ENCODE measurements around the gene ITGAL. TPM values are rescaled to one million over a fixed set of nuclear protein-coding genes. Genes with fewer than 3 reads are reported as not detected.

ITGAL gene
- total and polyA plus RNA-seq, 2 of the 8 experiments (the other 6 are each of a cell fraction or from before 2014, with no cell fraction given) = not detected

DNA sequence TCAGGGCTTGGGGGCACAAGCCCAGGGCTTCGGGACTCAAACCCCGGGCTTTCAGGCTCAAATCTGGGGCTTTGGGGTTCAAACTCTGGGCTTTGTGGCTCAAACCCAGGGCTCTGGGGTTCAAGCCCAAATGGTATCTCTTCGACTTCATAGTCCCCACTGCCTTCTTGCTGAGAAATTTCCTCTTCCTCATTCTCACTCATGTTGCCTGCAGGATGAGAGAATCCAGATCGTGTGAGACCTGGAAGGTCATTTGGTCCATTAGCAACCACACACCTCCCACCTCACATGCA is 53.2 kb downstream of the ITGAL start:
- H2AFZ ChIP-seq (ENCODE audit: low read length) = no peak overlapping the region
- H3K23ac ChIP-seq (ENCODE audit: insufficient read length) = no peak overlapping the region
- H4K20me1 ChIP-seq (replicated peaks in 1 of 2; ENCODE audit: control insufficient read depth in 1 of 2, insufficient read depth in 2 of 2, low read length in 2 of 2) = peaks cover 0 to 6% of the 10 kb centered on the region in 2 experiments
- no peaks in the 10 kb centered on the region for H3K9me3 ChIP-seq (ENCODE audit: insufficient read depth in 2 of 2, low read depth in 1 of 2, low read length in 1 of 2)
- peak overlapping the region; percentile 61; the same call in 1 of the 2 replicates for H2BK15ac ChIP-seq (ENCODE audit: low read length)
- no peak overlapping the region for H2AK5ac ChIP-seq (ENCODE audit: low read depth, low read length)
- H3K27ac ChIP-seq (ENCODE audit: low read depth, low read length) = no peak overlapping the region
- no peaks in the 10 kb centered on the region for H3K27me3 ChIP-seq (replicated peaks in 1 of 4; ENCODE audit: control insufficient read depth in 3 of 4, extremely low read depth in 1 of 4, insufficient read depth in 3 of 4, low read length in 3 of 4)
- no peak overlapping the region for H3K14ac ChIP-seq (ENCODE audit: insufficient read length)
- H3K4me3 ChIP-seq (ENCODE audit: extremely low read depth in 1 of 4, insufficient read depth in 2 of 4, low read depth in 3 of 4, low read length in 4 of 4) = peak overlapping the region; percentile 71 to 99 (median 94)
- no peak overlapping the region for H2BK5ac ChIP-seq (ENCODE audit: low read depth, low read length)
- H2BK20ac ChIP-seq (ENCODE audit: low read length) = no peak overlapping the region
- H3K4me2 ChIP-seq (ENCODE audit: insufficient read depth in 1 of 2, low read depth in 2 of 2, low read length in 2 of 2) = peak overlapping the region; percentile 79 to 89
- POLR2A ChIA-PET (ENCODE audit: partially characterized antibody) = interaction anchor here (1.3 to 5.7 kb wide), 7 partner anchors 10 to 60 kb away, joined by 3 to 48 read pairs (median 10); partner anchors contain the start of genes ZNF688, ZNF747, ZNF764 and ZNF785
- H3K9ac ChIP-seq (replicated peaks in 1 of 4; ENCODE audit: extremely low read depth in 1 of 4, low read depth in 3 of 4, low read length in 3 of 4) = peak overlapping the region in 1 of 4 experiments; percentile 42; a peak in 2 of 7 replicates
- CTCF ChIA-PET (ENCODE audit: partially characterized antibody) = interaction anchor here (1.3 to 2.1 kb wide), 5 partner anchors 9 to 96 kb away, joined by 4 to 11 read pairs (median 5); partner anchors contain the start of genes DCTPP1 and ZNF747
- no peak overlapping the region for H3K4ac ChIP-seq (replicated peaks; ENCODE audit: insufficient read length, low read depth, low read length)
- H4K8ac ChIP-seq (ENCODE audit: extremely low read depth, insufficient read depth, low read length) = peak overlapping the region; percentile 82; the same call in 1 of the 2 replicates
- no peak overlapping the region for H2BK12ac ChIP-seq (ENCODE audit: low read depth, low read length)
- DNase-seq (ENCODE audit: low read depth in 1 of 2, low spot score in 2 of 2) (no peak), FAIRE-seq (no peak)
- no peaks in the 10 kb centered on the region for H3K79me2 ChIP-seq (ENCODE audit: control insufficient read depth in 1 of 2, insufficient read depth in 2 of 2, low read length in 2 of 2)
- H3K36me3 ChIP-seq (ENCODE audit: control insufficient read depth in 2 of 4, insufficient read depth in 4 of 4, low read length in 3 of 4) = peaks cover 0 to 11% (median 2%) of the 10 kb centered on the region in 4 experiments; a peak in 1 of 8 replicates
- H3K23me2 ChIP-seq (ENCODE audit: low read depth, low read length) = peaks cover 2% of the 10 kb centered on the region; the same call in 1 of the 2 replicates
- 71% methylated on average over 4 of the region's 4 CpGs; no CpG with 5 or more reads in 1 of the 2 experiments for WGBS, 2 experiments (ENCODE audit: extremely low coverage in 1 of 2, insufficient coverage in 1 of 2, insufficient read length in 1 of 2, insufficient replicate concordance in 2 of 2, low coverage in 1 of 2, low lambda C conversion rate in 2 of 2, missing lambda C conversion rate in 1 of 2)
- peaks cover 2% of the 10 kb centered on the region; the same call in 1 of the 2 replicates for H3K79me1 ChIP-seq (ENCODE audit: low read depth, low read length)
- H3K18ac ChIP-seq (ENCODE audit: extremely low read depth, low read length) = no peak overlapping the region
- no peak overlapping the region for H4K91ac ChIP-seq (replicated peaks; ENCODE audit: insufficient read length, low read length)
- H3K56ac ChIP-seq (replicated peaks; ENCODE audit: insufficient read length, low read depth, low read length) = no peak overlapping the region
- H3K4me1 ChIP-seq (replicated peaks in 1 of 4; ENCODE audit: control insufficient read depth in 3 of 4, insufficient read depth in 4 of 4, low read length in 3 of 4) = peaks cover 3 to 6% (median 6%) of the 10 kb centered on the region in 4 experiments; a peak in 6 of 7 replicates
- H4K5ac ChIP-seq (ENCODE audit: insufficient read length, low read depth, low read length) = peak overlapping the region; percentile 47
- no peak overlapping the region for H2BK120ac ChIP-seq (replicated peaks; ENCODE audit: low read depth, low read length)
- no peak for TF ChIP-seq SRF (IDR thresholded peaks at IDR 0.05; ENCODE audit: low read depth, low read length)
- peak; percentile 92 for TF ChIP-seq SAP30 (IDR thresholded peaks at IDR 0.05; ENCODE audit: insufficient read depth, insufficient replicate concordance, low read length)
- no peak for TF ChIP-seq ZNF274 (IDR thresholded peaks at IDR 0.05; ENCODE audit: borderline replicate concordance, extremely low read depth, low read length)
- no peak for TF ChIP-seq NRF1 (IDR thresholded peaks at IDR 0.05; ENCODE audit: low read depth, low read length)
- no peak for TF ChIP-seq POLR2AphosphoS5 (IDR thresholded peaks at IDR 0.05; ENCODE audit: low read depth, low read length)
- no peak for TF ChIP-seq TAF7 (optimal IDR thresholded peaks at IDR 0.05; ENCODE audit: borderline replicate concordance, low read depth, low read length)
- no peak for TF ChIP-seq SIRT6 (IDR thresholded peaks at IDR 0.05; ENCODE audit: low read length)
- TF ChIP-seq GTF2F1 (IDR thresholded peaks at IDR 0.05; ENCODE audit: borderline replicate concordance, low read depth, low read length) = no peak
- TF ChIP-seq GABPA (IDR thresholded peaks at IDR 0.05; ENCODE audit: borderline replicate concordance, insufficient read depth, low read length) = no peak
- TF ChIP-seq RAD21 (IDR thresholded peaks at IDR 0.05 in 1 of 2, conservative IDR thresholded peaks at IDR 0.05 in 1 of 2; ENCODE audit: low read depth in 2 of 2, low read length in 2 of 2) = 0 out of 4 replicates have a peak, but pooled peaks of 1 of the 2 experiments have one; percentile 1
